Measurements from ENCODE around the gene TTPAL.

- no peak for TF ChIP-seq CTCF (IDR thresholded peaks at IDR 0.05)
- TF ChIP-seq ZFX (IDR thresholded peaks at IDR 0.05; ENCODE audit: borderline replicate concordance), result no peak
Measured at GRCh38 chr20:44431502-44432234, 44.0 kb upstream of the TTPAL start.
